ENCODE measurements around the gene SLC22A12. TPM values are rescaled to one million over a fixed set of nuclear protein-coding genes. Genes with fewer than 3 reads are reported as not detected.

The SLC22A12 gene
- polyA plus RNA-seq, 3 donors, result 3.1 to 11.3 (median 3.3) TPM

DNA sequence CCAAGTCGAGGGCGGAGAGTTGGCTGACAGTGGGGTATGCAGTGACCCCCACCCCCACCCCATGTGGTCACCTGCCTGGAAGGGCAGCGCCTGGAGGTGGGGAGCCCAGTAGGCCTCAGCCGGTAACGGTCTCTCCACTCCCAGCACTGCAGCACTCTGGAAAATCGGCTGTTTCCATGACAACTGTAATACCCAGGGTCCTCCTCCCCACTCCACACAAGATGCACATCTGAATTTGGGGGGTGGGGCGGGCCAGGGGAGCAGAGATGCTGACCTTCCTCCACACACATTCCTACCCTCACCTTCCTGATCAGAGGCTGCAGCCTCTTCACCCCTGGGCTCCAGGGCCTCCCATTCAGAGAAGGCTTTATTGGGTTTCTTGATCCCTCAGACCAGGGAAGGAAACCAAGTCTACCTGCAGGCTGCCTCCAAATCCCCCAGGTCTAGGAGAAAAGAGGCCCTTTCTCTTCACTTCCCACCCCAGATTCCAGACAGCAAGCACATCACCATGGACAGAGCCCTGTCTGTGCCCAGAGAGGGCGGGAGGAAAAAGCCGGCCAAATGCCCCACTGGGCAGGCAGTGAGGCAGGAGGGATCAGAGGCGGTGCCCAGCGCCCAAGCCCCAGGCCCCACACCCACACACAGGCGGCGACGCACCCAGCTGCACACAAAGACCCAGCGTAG, 46.5 kb downstream of the SLC22A12 start:
- no peak for DNase-seq (ENCODE audit: extremely low read depth in 1 of 11, low read depth in 9 of 11, low spot score in 4 of 11)

DNA sequence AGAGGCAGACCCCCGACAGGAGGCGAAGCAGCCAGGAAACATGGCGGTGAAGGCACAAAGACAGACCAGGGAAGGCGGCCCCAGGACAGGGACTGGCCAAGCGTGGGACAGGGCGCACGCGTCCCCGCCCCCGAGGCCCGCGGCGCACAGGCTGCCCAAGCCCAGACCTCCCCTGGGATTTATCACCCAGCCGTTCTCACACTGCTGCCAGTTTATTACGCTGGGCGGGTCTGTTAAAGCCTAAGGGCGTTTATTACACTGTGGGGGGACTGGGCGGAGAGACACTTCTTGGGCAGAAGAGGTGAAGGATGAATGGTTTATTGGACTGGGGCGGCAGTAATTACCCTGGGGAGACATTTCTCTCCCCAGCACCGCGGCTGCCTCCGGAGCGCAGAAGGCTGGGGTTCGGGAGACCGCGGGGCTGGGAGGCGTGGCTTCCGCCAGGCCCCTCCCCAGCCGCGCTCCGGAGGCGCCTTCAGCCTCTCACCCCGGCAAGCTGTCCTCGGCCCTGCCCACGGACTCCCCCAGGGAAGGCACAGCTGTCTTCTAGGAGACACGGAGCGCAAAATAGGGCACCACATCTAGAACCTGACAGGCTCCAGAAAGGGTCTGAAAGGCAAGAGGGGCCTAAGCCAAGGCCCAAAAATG, 47.1 kb downstream of the SLC22A12 start:
- peak in 4 of 11 donors; percentile 38 to 63 (median 50) for DNase-seq (ENCODE audit: extremely low read depth in 1 of 11, low read depth in 9 of 11, low spot score in 4 of 11)

- DNase-seq (ENCODE audit: extremely low read depth in 1 of 11, low read depth in 9 of 11, low spot score in 4 of 11), result no peak
Observed at GRCh38 chr11:64638829-64639228, 47.8 kb downstream of the SLC22A12 start.

DNA sequence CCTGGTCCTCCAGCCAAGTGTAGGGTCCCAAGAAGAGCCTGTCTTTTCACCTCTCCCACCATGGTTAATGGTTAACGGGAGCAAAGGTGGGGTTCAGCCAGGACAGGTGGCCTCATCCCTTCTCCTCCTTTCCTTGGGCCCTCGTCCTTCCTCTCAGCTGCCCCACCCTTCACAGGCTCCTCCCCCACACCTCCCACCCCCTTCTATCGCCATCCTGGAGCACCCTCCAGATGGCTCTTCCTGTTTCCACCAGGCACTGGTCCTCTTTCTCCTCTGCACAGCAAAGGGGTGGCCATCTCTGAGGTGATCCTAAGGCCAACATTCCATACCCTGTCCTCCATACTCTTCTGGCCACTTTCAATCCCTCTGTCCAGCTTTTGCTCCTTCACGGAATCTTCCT, 48.9 kb downstream of the SLC22A12 start:
- DNase-seq (ENCODE audit: extremely low read depth in 1 of 11, low read depth in 9 of 11, low spot score in 4 of 11), result no peak

GRCh38 chr11:64641596-64642417, 50.8 kb downstream of the SLC22A12 start:
- no peak for DNase-seq (ENCODE audit: extremely low read depth in 1 of 11, low read depth in 9 of 11, low spot score in 4 of 11)

GRCh38 chr11:64642418-64642735, 51.4 kb downstream of the SLC22A12 start:
- no peak for DNase-seq (ENCODE audit: extremely low read depth in 1 of 11, low read depth in 9 of 11, low spot score in 4 of 11)

DNA sequence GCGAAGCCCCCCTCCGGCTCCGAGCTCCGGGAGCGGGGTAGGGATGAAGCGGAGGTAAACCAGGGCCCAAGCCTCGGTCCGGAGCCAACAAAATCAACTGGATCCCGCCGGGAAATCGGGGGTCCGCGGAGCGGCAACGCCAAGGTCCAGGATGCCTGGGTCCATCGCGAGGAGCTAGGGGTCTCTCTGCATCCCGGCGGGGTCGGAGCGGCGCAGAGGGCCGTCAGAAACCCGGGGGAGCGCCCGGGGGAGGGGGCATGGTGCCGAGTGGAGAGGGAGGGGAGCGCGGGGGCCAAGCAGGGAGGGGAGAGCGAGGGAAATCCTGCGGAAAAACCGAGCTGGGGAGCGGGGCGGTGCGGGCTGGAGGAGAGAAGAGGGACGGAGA, 51.8 kb downstream of the SLC22A12 start:
- DNase-seq (ENCODE audit: extremely low read depth in 1 of 11, low read depth in 9 of 11, low spot score in 4 of 11), result no peak

DNA sequence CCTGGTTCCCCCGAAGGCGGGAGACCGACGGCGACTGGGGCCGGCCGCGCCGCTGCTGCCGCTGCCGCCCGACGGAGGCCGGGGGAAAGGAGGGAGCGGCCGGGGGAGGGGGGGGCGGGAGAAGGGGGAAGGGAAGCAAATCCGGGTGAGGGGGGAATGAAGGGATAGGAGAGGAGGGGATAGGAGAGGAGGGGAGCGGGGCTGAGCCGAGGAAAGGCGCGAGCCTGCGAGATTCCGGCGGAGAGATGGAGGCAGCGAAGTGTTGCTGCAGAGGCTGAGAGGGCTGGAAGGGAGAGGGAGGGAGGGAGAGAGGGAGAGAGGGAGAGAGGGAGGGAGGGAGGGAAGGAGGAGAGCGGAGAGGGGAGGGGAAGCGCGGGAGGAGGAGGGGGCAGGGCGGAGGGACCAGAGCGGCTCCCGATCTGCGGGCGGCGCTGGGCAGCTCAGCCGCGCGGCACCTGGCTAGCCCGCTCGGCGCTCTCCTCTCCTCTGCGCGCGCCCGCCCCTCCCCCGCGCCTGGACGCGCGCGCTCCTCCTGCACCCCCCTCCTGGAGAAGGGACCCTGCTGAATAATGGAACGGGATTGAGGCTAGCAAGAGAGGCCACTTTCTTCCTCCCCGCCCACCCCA, 52.3 kb downstream of the SLC22A12 start:
- peak in 3 of 11 donors; percentile 31 to 61 (median 60) for DNase-seq (ENCODE audit: extremely low read depth in 1 of 11, low read depth in 9 of 11, low spot score in 4 of 11)

- no peak for DNase-seq (ENCODE audit: extremely low read depth in 1 of 11, low read depth in 9 of 11, low spot score in 4 of 11)
Observed at GRCh38 chr11:64643920-64644646, 53.1 kb downstream of the SLC22A12 start.

GRCh38 chr11:64644647-64645275, 53.7 kb downstream of the SLC22A12 start:
- DNase-seq (ENCODE audit: extremely low read depth in 1 of 11, low read depth in 9 of 11, low spot score in 4 of 11), result peak in 1 of 11 donors; percentile 35

GRCh38 chr11:64647019-64647779, 56.2 kb downstream of the SLC22A12 start:
- DNase-seq (ENCODE audit: extremely low read depth in 1 of 11, low read depth in 9 of 11, low spot score in 4 of 11), result no peak

- DNase-seq (ENCODE audit: extremely low read depth in 1 of 11, low read depth in 9 of 11, low spot score in 4 of 11), result no peak
Observed at GRCh38 chr11:64648551-64648950, 57.5 kb downstream of the SLC22A12 start.

- DNase-seq (ENCODE audit: extremely low read depth in 1 of 11, low read depth in 9 of 11, low spot score in 4 of 11), result peak in 3 of 11 donors; percentile 34 to 53 (median 51)
Observed at GRCh38 chr11:64649291-64649697, 58.3 kb downstream of the SLC22A12 start.

DNA sequence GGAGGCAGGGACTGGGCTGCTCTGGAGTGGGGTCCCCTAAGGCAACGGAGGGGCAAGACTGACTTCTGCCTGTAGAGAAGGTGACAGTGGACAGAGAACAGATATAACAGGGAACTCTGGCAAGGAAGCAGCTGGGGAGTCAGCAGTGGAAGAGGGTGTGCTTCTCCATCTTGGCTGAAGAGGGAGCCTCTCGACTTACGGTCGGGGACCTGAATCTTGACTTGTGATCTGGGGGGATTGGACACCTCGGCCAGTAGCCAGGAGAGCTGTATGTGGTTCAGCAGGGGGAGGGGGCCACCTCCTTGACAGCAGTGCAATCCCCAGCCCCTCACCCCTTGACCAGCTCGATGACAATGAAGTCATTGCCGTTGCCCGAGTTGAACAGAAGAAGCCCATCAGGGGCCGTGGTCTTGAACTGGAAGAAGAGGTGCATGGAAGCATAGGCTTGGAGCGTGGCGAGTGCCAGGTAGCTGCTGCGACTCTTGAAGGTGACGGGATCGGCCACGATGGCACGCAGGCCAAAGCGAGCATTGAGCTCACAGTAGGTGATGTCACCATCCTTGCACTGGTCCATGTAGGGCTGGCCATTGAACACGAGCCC, 60.0 kb downstream of the SLC22A12 start:
- no peak for DNase-seq (ENCODE audit: extremely low read depth in 1 of 11, low read depth in 9 of 11, low spot score in 4 of 11)
